GM21576 (cell line): Measurements from ENCODE around the gene LGALS8.
"Not testable (repeated sequence)": the region's sequence is repeated elsewhere in the genome, so short reads cannot be mapped to it uniquely, and the experiment has no call there.

Experiments
- ATAC-seq: cut with Tn5 transposase; IDR thresholded peaks from one replicate; pipeline ENCODE4 v1.9.1; 2021; ENCODE audit warnings: mild to moderate bottlenecking, moderate library complexity; ENCODE audit not compliant: unreplicated experiment

Gene LGALS8

GRCh38 chr1:236580404-236580803 lies 56.6 kb downstream of the LGALS8 start:
- not testable (repeated sequence) for ATAC-seq

GRCh38 chr1:236581528-236581927 lies 57.7 kb downstream of the LGALS8 start:
- ATAC-seq, result no peak

GRCh38 chr1:236589531-236589930 lies 65.7 kb downstream of the LGALS8 start:
- ATAC-seq, result no peak

DNA sequence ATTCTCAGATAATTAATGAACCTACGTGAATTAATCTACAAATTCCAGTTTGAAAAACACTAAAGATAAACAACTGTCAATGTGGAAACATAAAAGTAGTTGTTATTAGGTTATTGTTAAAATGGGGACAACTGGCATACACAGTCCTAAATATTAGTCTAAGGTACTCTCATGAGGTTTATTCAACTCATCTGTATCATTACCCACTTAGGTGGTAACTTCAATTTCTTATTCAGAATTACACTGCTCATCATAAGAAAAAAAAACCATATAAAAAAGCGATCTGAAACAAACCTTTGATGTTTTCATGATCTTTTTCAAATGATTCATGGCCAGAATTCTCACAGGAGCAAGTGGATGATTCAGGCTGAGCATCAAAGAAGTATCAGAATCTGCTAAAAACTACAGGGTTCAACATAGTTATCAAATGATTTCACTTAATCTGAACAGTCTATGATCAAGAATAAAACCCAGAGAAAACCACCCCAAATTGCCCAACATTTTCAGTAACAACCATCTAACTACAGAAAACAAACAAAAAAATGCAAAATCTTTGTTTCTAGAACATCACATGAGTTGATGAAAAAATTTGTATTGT lies 66.9 kb downstream of the LGALS8 start:
- no peak for ATAC-seq

DNA sequence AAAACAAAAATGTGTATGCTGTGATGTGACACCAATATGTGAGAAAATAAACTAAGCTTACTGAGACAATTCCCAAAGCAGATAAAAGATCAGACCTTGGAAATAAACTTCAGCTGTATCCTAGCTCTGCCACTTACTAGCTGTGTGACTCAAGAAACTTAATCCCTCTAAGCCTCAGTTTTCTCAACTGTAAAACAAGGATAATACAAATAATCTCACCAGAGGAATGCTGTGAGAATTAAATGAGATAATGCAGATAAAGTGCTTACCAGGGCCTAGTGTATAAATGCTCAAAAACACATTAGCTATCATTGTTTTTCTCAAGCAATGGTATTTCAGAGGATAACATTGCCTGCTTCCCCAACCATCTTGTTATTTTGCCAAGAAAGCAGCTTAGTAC lies 78.4 kb downstream of the LGALS8 start:
- no peak for ATAC-seq
